22Rv1 (cell line): Measurements from ENCODE around the gene ABCG2.
"Not testable (repeated sequence)": the region's sequence is repeated elsewhere in the genome, so short reads cannot be mapped to it uniquely, and the experiment has no call there.

Source experiments
- H3K27ac ChIP-seq: fragments of 450-650 bp; 2 replicates; pipeline ENCODE4 v1.5.1; 2017
- CTCF ChIP-seq: fragments of 450-650 bp; IDR thresholded peaks from 2 replicates; pipeline ENCODE4 v1.5.1; 2017; ENCODE audit warnings: mild to moderate bottlenecking
- ZFX ChIP-seq: fragments of 450-650 bp; IDR thresholded peaks from 2 replicates; pipeline ENCODE4 v1.6.1; 2017; ENCODE audit warnings: antibody characterized with exemption, borderline replicate concordance

ABCG2 gene

GRCh38 chr4:88134536-88135355, 23.7 kb downstream of the ABCG2 start:
- TF ChIP-seq CTCF, result no peak
- H3K27ac ChIP-seq, result no peak overlapping the region

GRCh38 chr4:88134111-88134510, 24.3 kb downstream of the ABCG2 start:
- H3K27ac ChIP-seq, result no peak overlapping the region

GRCh38 chr4:88130544-88131305, 27.7 kb downstream of the ABCG2 start:
- H3K27ac ChIP-seq, result no peak overlapping the region
- TF ChIP-seq CTCF (no peak), ZFX (no peak)

More at GRCh38 chr4:88134111-88134510, 24.3 kb downstream of the ABCG2 start:
- TF ChIP-seq CTCF (no peak), ZFX (no peak)

GRCh38 chr4:88130003-88130402, 28.4 kb downstream of the ABCG2 start:
- no peak for TF ChIP-seq CTCF

GRCh38 chr4:88122260-88122659, 36.2 kb downstream of the ABCG2 start:
- not testable (repeated sequence) for H3K27ac ChIP-seq

More at GRCh38 chr4:88130003-88130402, 28.4 kb downstream of the ABCG2 start:
- H3K27ac ChIP-seq, result no peak overlapping the region

- no peak overlapping the region for H3K27ac ChIP-seq
- no peak for TF ChIP-seq CTCF
- TF ChIP-seq ZFX, result no peak
Observed at GRCh38 chr4:88119943-88120342, 38.5 kb downstream of the ABCG2 start.

GRCh38 chr4:88115587-88115986, 42.9 kb downstream of the ABCG2 start:
- TF ChIP-seq ZFX, result no peak
- no peak for TF ChIP-seq CTCF

More at GRCh38 chr4:88115587-88115986, 42.9 kb downstream of the ABCG2 start:
- no peak overlapping the region for H3K27ac ChIP-seq
